HEK293 (cell line): ENCODE data around the gene MATN4.

Source experiments
- CTCF ChIP-seq: fragments of 450-650 bp; formaldehyde crosslinking; IDR thresholded peaks from 2 replicates; pipeline ENCODE4 v1.5.1; 2016; ENCODE audit warnings: missing biosample characterization, missing genetic modification characterization
- TCF7L2 ChIP-seq: IDR thresholded peaks from 2 replicates; pipeline ENCODE4 v1.6.1; 2011; ENCODE audit warnings: low read depth, mild to moderate bottlenecking, inconsistent platforms, low read length, moderate library complexity, borderline replicate concordance
- ZBTB48 ChIP-seq: fragments of 450-650 bp; formaldehyde crosslinking; IDR thresholded peaks from 2 replicates; pipeline ENCODE4 v1.5.1; 2016; ENCODE audit warnings: missing biosample characterization, missing genetic modification characterization
- ZNF10 ChIP-seq: fragments of 450-650 bp; formaldehyde crosslinking; IDR thresholded peaks from 2 replicates; pipeline ENCODE4 v1.5.1; 2017; ENCODE audit warnings: missing biosample characterization, missing genetic modification characterization
- ZNF274 ChIP-seq, 2 experiments: fragments of 200-500 bp in 1 of 2; fragments of 450-650 bp in 1 of 2; sonication (Bioruptor generic) in 1 of 2; formaldehyde crosslinking in 1 of 2; IDR thresholded peaks; 2 replicates each; pipeline versions ENCODE4 v1.5.1 to v1.6.1; 2014 to 2016; ENCODE audit warnings: borderline replicate concordance in 1 of 2, inconsistent platforms in 1 of 2, low read length in 1 of 2, missing biosample characterization in 1 of 2, missing genetic modification characterization in 1 of 2

- TF ChIP-seq TCF7L2: no peak
- TF ChIP-seq CTCF (tag by site-specific recombination): no peak
- TF ChIP-seq ZNF274 (IDR thresholded peaks at IDR 0.05; ENCODE audit: low read length): no peak
- TF ChIP-seq ZNF274 (tag by site-specific recombination; IDR thresholded peaks at IDR 0.05; ENCODE audit: borderline replicate concordance): no peak
- TF ChIP-seq ZBTB48 (tag by site-specific recombination): no peak
- no peak for TF ChIP-seq ZNF10
Observed at GRCh38 chr20:45313065-45313695, 5.1 kb upstream of the MATN4 start.
